Keratinocyte (primary cell): ENCODE measurements around the gene EAPP. TPM values are rescaled to one million over a fixed set of nuclear protein-coding genes. Genes with fewer than 3 reads are reported as not detected.
"Not testable (repeated sequence)": the region's sequence is repeated elsewhere in the genome, so short reads cannot be mapped to it uniquely, and the experiment has no call there.

Source experiments
- DNase-seq: peaks from one replicate; pipeline ENCODE4 v3.0.0-alpha.2; 2011; ENCODE audit warnings: low read depth, missing footprints, low spot score
- FAIRE-seq: peaks from 2 replicates; lab custom pipeline; 2011; peaks lifted over from hg19 to GRCh38; lab: Jason Lieb, UNC
- H2AFZ ChIP-seq: 2 replicates; pipeline ENCODE4 v1.6.0; 2012; ENCODE audit warnings: low read length, control low read depth, inconsistent platforms; ENCODE audit not compliant: control insufficient read depth
- H3K27ac ChIP-seq: 2 replicates; pipeline ENCODE4 v1.5.1; 2011; ENCODE audit warnings: low read length; ENCODE audit not compliant: control insufficient read depth, insufficient read depth
- H3K27me3 ChIP-seq: 3 replicates; pipeline ENCODE4 v1.6.0; 2011; ENCODE audit warnings: low read length; ENCODE audit not compliant: control insufficient read depth, insufficient read depth; ENCODE audit errors: extremely low read depth
- H3K36me3 ChIP-seq, 2 experiments: 2 replicates in 1 of 2; 3 replicates in 1 of 2; pipeline ENCODE4 v1.5.1; 2011; ENCODE audit warnings: low read length in 2 of 2, mild to moderate bottlenecking in 1 of 2; ENCODE audit not compliant: control insufficient read depth in 2 of 2, insufficient read depth in 2 of 2; ENCODE audit errors: extremely low read depth in 1 of 2
- H3K4me1 ChIP-seq: 3 replicates; pipeline ENCODE4 v1.5.1; 2011; ENCODE audit warnings: low read length; ENCODE audit not compliant: control insufficient read depth, insufficient read depth; ENCODE audit errors: extremely low read depth
- H3K4me2 ChIP-seq: 3 replicates; pipeline ENCODE4 v1.6.0; 2011; ENCODE audit warnings: low read depth, low read length; ENCODE audit not compliant: control insufficient read depth, insufficient read depth; ENCODE audit errors: extremely low read depth
- H3K4me3 ChIP-seq, 3 experiments: fragments of 200-600 bp in 1 of 3; sonication (generic) in 1 of 3; 2 replicates in 2 of 3; 3 replicates in 1 of 3; pipeline ENCODE4 v1.5.1; 2011 to 2016; ENCODE audit warnings: low read length in 3 of 3, mild to moderate bottlenecking in 3 of 3, control low read depth in 2 of 3, inconsistent platforms in 1 of 3, low read depth in 1 of 3, mixed read lengths in 1 of 3, mixed run types in 1 of 3, moderate library complexity in 1 of 3; ENCODE audit not compliant: control insufficient read depth in 2 of 3, insufficient read depth in 2 of 3; ENCODE audit errors: extremely low read depth in 1 of 3
- H3K79me2 ChIP-seq: 2 replicates; pipeline ENCODE4 v1.6.0; 2012; ENCODE audit warnings: low read length; ENCODE audit not compliant: control insufficient read depth, insufficient read depth
- H3K9ac ChIP-seq: 3 replicates; pipeline ENCODE4 v1.6.0; 2011; ENCODE audit warnings: low read length; ENCODE audit not compliant: control insufficient read depth, insufficient read depth; ENCODE audit errors: extremely low read depth
- H3K9me1 ChIP-seq: 3 replicates; pipeline ENCODE4 v1.6.0; 2011; ENCODE audit warnings: low read length; ENCODE audit not compliant: control insufficient read depth, insufficient read depth; ENCODE audit errors: extremely low read depth
- H3K9me3 ChIP-seq: 2 replicates; pipeline ENCODE4 v1.5.1; 2012; ENCODE audit warnings: low read depth, low read length; ENCODE audit not compliant: control insufficient read depth
- H4K20me1 ChIP-seq: 3 replicates; pipeline ENCODE4 v1.6.0; 2011; ENCODE audit warnings: low read length; ENCODE audit not compliant: control insufficient read depth, insufficient read depth; ENCODE audit errors: extremely low read depth
- EZH2 ChIP-seq: IDR thresholded peaks from one replicate; pipeline ENCODE4 v1.6.1; 2012; ENCODE audit warnings: inconsistent platforms, mild to moderate bottlenecking, low read length, moderate library complexity
- dilution Hi-C: fragments of 300-500 bp; cut with MboI; formaldehyde crosslinking; loops from one replicate; pipeline ENCODE4 v1.7.0; 2020; ENCODE audit warnings: low sequenced_read_pairs; ENCODE audit not compliant: extremely low pct_ligation_motif_present
- polyA plus RNA-seq, 5 experiments: library from polyadenylated mRNA; depleted of rRNA in 3 of 5; stranded (reverse) in 3 of 5; stranded (forward) in 1 of 5; unstranded in 1 of 5; fragments of >200 nt; gene quantifications; 1 replicate in 1 of 5; 2 replicates in 3 of 5; 3 replicates in 1 of 5; pipeline versions ENCODE4 v1.2.1 to v1.2.3, GENCODE V29; 2011 to 2012; ENCODE audit warnings: missing spikeins in 2 of 5, low read depth in 1 of 5, low replicate concordance in 1 of 5
- TF ChIP-seq, protein P1 (sequence below), 3 experiments: IDR thresholded peaks in 1 of 3; conservative IDR thresholded peaks in 1 of 3; optimal IDR thresholded peaks in 1 of 3; 2 replicates in 2 of 3; 3 replicates in 1 of 3; pipeline versions ENCODE3 to v1.5.1; 2011; ENCODE audit warnings: low read length in 3 of 3, mild to moderate bottlenecking in 3 of 3, moderate library complexity in 2 of 3, control low read depth in 1 of 3, inconsistent platforms in 1 of 3; ENCODE audit not compliant: insufficient read depth in 2 of 3; ENCODE audit errors: extremely low read depth in 1 of 3

The EAPP gene
- polyA plus RNA-seq, 1 donor (not counting 4 experiments of a cell fraction or from before 2014, with no cell fraction given) = 45.3 TPM

DNA sequence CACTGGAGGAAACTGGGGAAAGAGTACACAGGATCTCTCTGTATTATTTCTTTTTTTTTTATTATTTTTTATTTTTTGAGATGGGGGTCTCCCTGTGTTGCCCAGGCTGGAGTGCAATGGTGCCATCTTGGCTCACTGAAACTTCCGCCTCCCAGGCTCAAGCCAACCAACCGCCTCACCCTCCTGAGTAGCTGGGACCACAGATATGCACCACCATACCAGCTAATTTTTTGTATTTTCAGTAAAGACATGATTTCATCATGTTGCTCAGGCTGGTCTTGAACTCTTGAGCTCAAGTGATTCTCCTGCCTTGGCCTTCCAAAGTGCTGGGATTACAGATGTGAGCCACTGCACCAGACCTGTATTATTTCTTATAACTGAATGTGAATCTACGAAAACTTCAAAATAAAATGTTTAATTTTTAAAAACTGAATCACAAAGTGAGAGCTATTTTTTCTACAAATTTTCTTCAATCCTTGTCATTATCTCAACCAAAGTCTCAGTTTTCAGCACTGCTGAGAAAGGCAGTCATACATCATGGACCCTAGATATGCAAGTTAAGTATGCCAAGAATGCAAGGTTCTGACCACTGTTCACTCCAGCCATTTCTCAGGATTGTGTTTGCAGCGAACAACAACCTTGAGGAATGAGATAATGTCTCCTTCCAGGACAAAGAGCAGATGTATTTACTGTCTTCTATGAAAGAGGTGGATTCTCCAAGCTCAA, 2.4 kb downstream of the EAPP start:
- Histone ChIP-seq H3K9me1 (no peaks in the 10 kb centered on the region), H3K4me3 (no peak overlapping the region), H2AFZ (no peak overlapping the region), H3K4me2 (no peak overlapping the region), H3K79me2 (peaks cover 27% of the 10 kb centered on the region), H3K27ac (no peak overlapping the region), H3K9me3 (no peaks in the 10 kb centered on the region), H3K36me3 (peaks cover 6 to 7% of the 10 kb centered on the region in 2 experiments), H3K9ac (no peak overlapping the region), H4K20me1 (no peaks in the 10 kb centered on the region), H3K4me1 (peaks cover 7% of the 10 kb centered on the region), H3K27me3 (no peaks in the 10 kb centered on the region)
- DNase-seq (no peak), FAIRE-seq (no peak)
- TF ChIP-seq, protein P1, sequence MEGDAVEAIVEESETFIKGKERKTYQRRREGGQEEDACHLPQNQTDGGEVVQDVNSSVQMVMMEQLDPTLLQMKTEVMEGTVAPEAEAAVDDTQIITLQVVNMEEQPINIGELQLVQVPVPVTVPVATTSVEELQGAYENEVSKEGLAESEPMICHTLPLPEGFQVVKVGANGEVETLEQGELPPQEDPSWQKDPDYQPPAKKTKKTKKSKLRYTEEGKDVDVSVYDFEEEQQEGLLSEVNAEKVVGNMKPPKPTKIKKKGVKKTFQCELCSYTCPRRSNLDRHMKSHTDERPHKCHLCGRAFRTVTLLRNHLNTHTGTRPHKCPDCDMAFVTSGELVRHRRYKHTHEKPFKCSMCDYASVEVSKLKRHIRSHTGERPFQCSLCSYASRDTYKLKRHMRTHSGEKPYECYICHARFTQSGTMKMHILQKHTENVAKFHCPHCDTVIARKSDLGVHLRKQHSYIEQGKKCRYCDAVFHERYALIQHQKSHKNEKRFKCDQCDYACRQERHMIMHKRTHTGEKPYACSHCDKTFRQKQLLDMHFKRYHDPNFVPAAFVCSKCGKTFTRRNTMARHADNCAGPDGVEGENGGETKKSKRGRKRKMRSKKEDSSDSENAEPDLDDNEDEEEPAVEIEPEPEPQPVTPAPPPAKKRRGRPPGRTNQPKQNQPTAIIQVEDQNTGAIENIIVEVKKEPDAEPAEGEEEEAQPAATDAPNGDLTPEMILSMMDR (optimal IDR thresholded peaks at IDR 0.05 in 1 of 3, IDR thresholded peaks at IDR 0.05 in 1 of 3, conservative IDR thresholded peaks at IDR 0.05 in 1 of 3; ENCODE audit: extremely low read depth in 1 of 3, insufficient read depth in 2 of 3, low read length in 3 of 3) = no peak
- no peak for TF ChIP-seq EZH2
- dilution Hi-C loops = no loop called here

GRCh38 chr14:34527591-34527990, 11.9 kb downstream of the EAPP start:
- H3K79me2 ChIP-seq = no peaks in the 10 kb centered on the region
- no peaks in the 10 kb centered on the region for H4K20me1 ChIP-seq
- H3K27ac ChIP-seq = no peak overlapping the region
- H3K9me1 ChIP-seq = no peaks in the 10 kb centered on the region
- dilution Hi-C loops = no loop called here
- H3K9me3 ChIP-seq = no peaks in the 10 kb centered on the region
- no peaks in the 10 kb centered on the region for H3K27me3 ChIP-seq
- DNase-seq = no peak
- H3K4me3 ChIP-seq = no peak overlapping the region
- H3K9ac ChIP-seq = no peak overlapping the region
- no peak overlapping the region for H2AFZ ChIP-seq
- peaks cover 7 to 11% of the 10 kb centered on the region in 2 experiments for H3K36me3 ChIP-seq
- FAIRE-seq = no peak
- TF ChIP-seq, protein P1 (optimal IDR thresholded peaks at IDR 0.05 in 1 of 3, IDR thresholded peaks at IDR 0.05 in 1 of 3, conservative IDR thresholded peaks at IDR 0.05 in 1 of 3; ENCODE audit: extremely low read depth in 1 of 3, insufficient read depth in 2 of 3, low read length in 3 of 3) = no peak
- no peak for TF ChIP-seq EZH2
- H3K4me2 ChIP-seq = no peak overlapping the region
- H3K4me1 ChIP-seq = no peaks in the 10 kb centered on the region

DNA sequence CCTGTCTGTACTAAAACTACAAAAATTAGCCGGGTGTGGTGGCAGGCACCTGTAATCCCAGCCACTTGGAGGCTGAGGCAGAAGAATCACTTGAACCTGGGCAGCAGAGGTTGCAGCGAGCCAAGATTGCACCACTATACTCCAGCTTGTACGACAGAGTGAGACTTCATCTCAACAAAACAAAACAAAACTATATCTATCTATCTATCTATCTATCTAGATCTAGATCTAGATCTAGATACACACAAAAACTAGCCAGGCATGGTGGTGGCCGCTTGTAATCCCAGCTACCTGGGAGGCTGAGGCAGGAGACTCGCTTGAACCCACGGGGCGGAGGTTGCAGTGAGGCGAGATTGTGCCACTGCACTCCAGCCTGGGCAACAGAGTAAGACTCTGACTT, 15.3 kb downstream of the EAPP start:
- H3K4me1 ChIP-seq, H3K79me2 ChIP-seq, H2AFZ ChIP-seq, H3K4me2 ChIP-seq, H3K9me3 ChIP-seq, H3K27ac ChIP-seq, FAIRE-seq, H3K9ac ChIP-seq, H3K9me1 ChIP-seq, H3K27me3 ChIP-seq, DNase-seq, dilution Hi-C loops, H4K20me1 ChIP-seq, H3K4me3 ChIP-seq: not testable (repeated sequence)
- H3K36me3 ChIP-seq = peaks cover 10 to 15% of the 10 kb centered on the region in 2 experiments
